Breast epithelium (tissue), 4 donors: Measurements from ENCODE around the gene RPL13A. TPM values are rescaled to one million over a fixed set of nuclear protein-coding genes. Genes with fewer than 3 reads are reported as not detected.
A peak's percentile ranks its signal among the peaks of the same experiment; 100 is the strongest.

ENCODE experiments used
- DNase-seq, 2 donors: peaks; one replicate each; pipeline ENCODE4 v3.0.0-alpha.2; 2019; ENCODE audit warnings: low spot score in 2 of 2
- H3K27ac ChIP-seq, 2 donors: fragments of 200-600 bp; sonication (generic) in 1 of 2; one replicate each; pipeline ENCODE4 v1.5.1; 2016 to 2019; ENCODE audit warnings: mild to moderate bottlenecking in 1 of 2
- H3K27me3 ChIP-seq, 2 donors: fragments of 200-600 bp; sonication (generic) in 1 of 2; one replicate each; pipeline versions ENCODE4 v1.5.1 to v1.6.0; 2017 to 2019; ENCODE audit warnings: control low read depth in 1 of 2, mild to moderate bottlenecking in 1 of 2
- H3K36me3 ChIP-seq: fragments of 200-600 bp; one replicate; pipeline ENCODE4 v1.5.1; 2019
- H3K4me1 ChIP-seq, 2 donors: fragments of 200-600 bp; sonication (generic); one replicate each; pipeline ENCODE4 v1.5.1; 2016 to 2019; ENCODE audit warnings: control low read depth in 1 of 2
- H3K4me3 ChIP-seq, 3 donors: fragments of 200-600 bp; sonication (generic); 1 replicate in 2 of 3; 2 replicates in 1 of 3; pipeline ENCODE4 v1.5.1; 2016 to 2019; ENCODE audit warnings: mild to moderate bottlenecking in 3 of 3, moderate library complexity in 2 of 3
- H3K9me3 ChIP-seq, 2 donors: fragments of 200-600 bp; sonication (generic) in 1 of 2; one replicate each; pipeline ENCODE4 v1.5.1; 2016 to 2019; ENCODE audit warnings: control low read depth in 1 of 2
- CTCF ChIP-seq, 3 donors: fragments of 450-650 bp; IDR thresholded peaks; one replicate each; pipeline ENCODE4 v1.5.1; 2016 to 2017; ENCODE audit warnings: antibody characterized with exemption in 3 of 3, mild to moderate bottlenecking in 3 of 3, moderate library complexity in 3 of 3
- POLR2A ChIP-seq: fragments of 450-650 bp; IDR thresholded peaks from one replicate; pipeline ENCODE4 v1.6.1; 2016; ENCODE audit warnings: antibody characterized with exemption, mild to moderate bottlenecking, moderate library complexity
- POLR2AphosphoS5 ChIP-seq, 3 donors: sonication (generic); formaldehyde crosslinking; IDR thresholded peaks; one replicate each; pipeline ENCODE4 v1.6.1; 2017; ENCODE audit warnings: antibody characterized with exemption in 3 of 3
- intact Hi-C: fragments of 100-400 bp; cut with DNase I; formaldehyde crosslinking; loops from one replicate; pipeline ENCODE4 v1.15.1; 2023; ENCODE audit warnings: low total_unique reads
- total RNA-seq, 3 donors: library from RNA; depleted of rRNA; stranded (reverse); fragments of >200 nt; gene quantifications; one replicate each; pipeline ENCODE4 v1.1.0, GENCODE V29; 2016

The RPL13A gene
- total RNA-seq, 3 donors from 2014 or later, result 3,591 to 5,468 (median 4,346) TPM

- no peaks in the 10 kb centered on the region for H3K4me1 ChIP-seq
- DNase-seq, result no peak
- H3K4me3 ChIP-seq, result no peak overlapping the region
- no peak overlapping the region for H3K27ac ChIP-seq
- H3K36me3 ChIP-seq, result no peaks in the 10 kb centered on the region
- TF ChIP-seq POLR2AphosphoS5 (IDR thresholded peaks at IDR 0.05) (no peak), POLR2A (no peak), CTCF (IDR thresholded peaks at IDR 0.05) (no peak)
- H3K27me3 ChIP-seq, result no peaks in the 10 kb centered on the region
- H3K9me3 ChIP-seq, result no peaks in the 10 kb centered on the region
- intact Hi-C loops, result no loop called here
Measured at GRCh38 chr19:49462492-49462891, 24.9 kb upstream of the RPL13A start.

GRCh38 chr19:49463960-49464740, 23.3 kb upstream of the RPL13A start:
- Histone ChIP-seq H3K4me3 (no peak overlapping the region), H3K9me3 (no peaks in the 10 kb centered on the region), H3K27me3 (no peaks in the 10 kb centered on the region), H3K36me3 (no peaks in the 10 kb centered on the region), H3K27ac (no peak overlapping the region), H3K4me1 (no peaks in the 10 kb centered on the region)
- intact Hi-C loops, result no loop called here
- TF ChIP-seq CTCF (IDR thresholded peaks at IDR 0.05), result no peak
- no peak for TF ChIP-seq POLR2A
- no peak for TF ChIP-seq POLR2AphosphoS5 (IDR thresholded peaks at IDR 0.05)
- DNase-seq, result no peak

GRCh38 chr19:49465371-49465770, 22.0 kb upstream of the RPL13A start:
- Histone ChIP-seq H3K27ac (no peak overlapping the region), H3K36me3 (no peaks in the 10 kb centered on the region), H3K9me3 (no peaks in the 10 kb centered on the region), H3K27me3 (no peaks in the 10 kb centered on the region), H3K4me1 (no peaks in the 10 kb centered on the region), H3K4me3 (no peak overlapping the region)
- TF ChIP-seq POLR2A, result no peak
- no peak for TF ChIP-seq POLR2AphosphoS5 (IDR thresholded peaks at IDR 0.05)
- no peak for TF ChIP-seq CTCF (IDR thresholded peaks at IDR 0.05)
- intact Hi-C loops, result no loop called here
- no peak for DNase-seq

GRCh38 chr19:49468199-49468598, 19.2 kb upstream of the RPL13A start:
- Histone ChIP-seq H3K27me3 (no peaks in the 10 kb centered on the region), H3K4me1 (no peaks in the 10 kb centered on the region), H3K27ac (peak overlapping the region; percentile 74 to 94), H3K36me3 (no peaks in the 10 kb centered on the region), H3K4me3 (peak overlapping the region in 1 of 3 donors; percentile 37), H3K9me3 (no peaks in the 10 kb centered on the region)
- no peak for TF ChIP-seq POLR2A
- TF ChIP-seq POLR2AphosphoS5 (IDR thresholded peaks at IDR 0.05), result no peak
- no peak for TF ChIP-seq CTCF (IDR thresholded peaks at IDR 0.05)
- DNase-seq, result peak in 1 of 2 donors; percentile 76
- intact Hi-C loops, result no loop called here

GRCh38 chr19:49468746-49469447, 18.5 kb upstream of the RPL13A start:
- Histone ChIP-seq H3K9me3 (no peaks in the 10 kb centered on the region), H3K27me3 (no peaks in the 10 kb centered on the region), H3K4me1 (no peaks in the 10 kb centered on the region), H3K36me3 (no peaks in the 10 kb centered on the region), H3K27ac (peak overlapping the region; percentile 74 to 94), H3K4me3 (peak overlapping the region in 1 of 3 donors; percentile 37)
- DNase-seq, result peak in 1 of 2 donors; percentile 69
- TF ChIP-seq POLR2A (no peak), CTCF (IDR thresholded peaks at IDR 0.05) (no peak), POLR2AphosphoS5 (IDR thresholded peaks at IDR 0.05) (peak in 2 of 3 donors; percentile 7 to 26)
- intact Hi-C loops, result no loop called here
